Skin epidermis (tissue), 12 donors: ENCODE measurements around the gene TYW3.
"Not testable (repeated sequence)": the region's sequence is repeated elsewhere in the genome, so short reads cannot be mapped to it uniquely, and the experiment has no call there.

ENCODE experiments used
- H3K27ac ChIP-seq, 21 experiments: fragments of 200-600 bp; sonication (generic) in 11 of 21; one replicate each; pipeline ENCODE4 v1.5.0; 2020; ENCODE audit warnings: mild to moderate bottlenecking in 3 of 21, inconsistent platforms in 2 of 21, moderate library complexity in 2 of 21
- H3K4me3 ChIP-seq, 7 experiments: fragments of 200-600 bp; sonication (generic) in 2 of 7; one replicate each; pipeline ENCODE4 v1.5.0; 2020; ENCODE audit warnings: inconsistent platforms in 2 of 7, mild to moderate bottlenecking in 2 of 7, moderate library complexity in 1 of 7

Gene TYW3

DNA sequence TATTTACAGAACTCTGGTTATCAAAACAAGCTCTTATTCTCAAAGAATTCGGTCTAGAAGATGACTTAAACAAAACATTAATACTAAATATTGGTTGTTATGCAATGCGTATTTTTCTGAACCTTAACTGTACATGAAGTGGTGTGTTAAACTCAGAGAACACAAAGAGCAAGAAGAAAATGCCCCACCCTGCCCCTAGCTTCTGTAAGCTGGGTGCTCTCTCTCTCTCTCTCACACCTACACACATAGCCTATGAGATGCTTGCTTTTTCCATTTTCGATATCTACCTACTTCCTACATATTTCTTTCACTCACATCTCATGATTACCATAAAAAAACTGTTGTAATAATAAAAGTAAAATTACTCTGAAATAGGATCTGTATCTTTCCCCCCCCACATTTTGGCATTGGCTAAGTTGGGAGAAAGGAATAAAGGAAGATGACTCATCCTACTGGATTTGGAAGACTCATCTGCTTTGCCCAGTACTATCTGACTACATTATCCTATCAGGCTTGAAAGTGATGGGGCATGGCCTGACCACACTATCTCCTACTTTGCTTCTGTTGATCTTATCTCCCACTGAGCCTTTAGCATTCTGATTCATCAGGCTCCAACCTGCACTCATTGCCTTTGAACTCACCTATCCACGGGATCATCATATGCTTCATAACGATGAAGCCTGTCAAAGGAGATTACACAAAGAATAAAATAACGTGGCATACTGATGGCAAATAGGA is 3.0 kb upstream of the TYW3 start:
- no peak overlapping the region for H3K27ac ChIP-seq
- H3K4me3 ChIP-seq, result no peak overlapping the region

DNA sequence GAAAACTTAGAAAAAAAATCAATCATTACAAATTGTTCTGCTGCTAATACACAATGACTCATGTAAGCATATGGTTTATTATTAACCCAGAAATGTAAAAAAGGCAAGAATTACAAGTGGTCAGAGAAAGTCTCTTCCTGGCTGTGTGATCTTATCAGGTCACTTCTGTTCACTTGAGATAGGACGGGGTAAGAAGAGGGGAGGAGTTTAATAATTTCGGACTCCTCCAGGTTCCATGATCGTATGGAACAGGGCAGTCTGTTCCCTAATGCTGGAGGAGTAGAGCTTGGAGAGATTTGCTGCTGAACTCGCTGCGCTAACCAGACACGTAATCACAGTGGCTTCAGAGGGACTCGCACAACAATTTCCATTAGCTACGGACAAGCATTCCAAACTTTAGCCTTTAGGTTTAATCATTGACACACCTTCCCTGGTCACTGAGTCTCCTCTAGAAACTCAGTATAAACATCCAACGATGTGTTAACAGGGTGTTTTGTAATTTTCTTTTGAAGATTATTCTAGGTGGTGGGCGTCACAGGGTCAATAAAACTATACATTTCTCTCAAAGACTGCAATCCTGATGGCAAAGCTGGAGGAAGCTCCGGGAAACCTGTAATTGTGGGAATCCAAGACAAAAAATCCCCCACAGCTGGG is 1.4 kb upstream of the TYW3 start:
- Histone ChIP-seq H3K27ac (peak overlapping the region in 3 of 21 experiments; percentile 30 to 89 (median 82)), H3K4me3 (peak overlapping the region in 1 of 7 experiments; percentile 71)

DNA sequence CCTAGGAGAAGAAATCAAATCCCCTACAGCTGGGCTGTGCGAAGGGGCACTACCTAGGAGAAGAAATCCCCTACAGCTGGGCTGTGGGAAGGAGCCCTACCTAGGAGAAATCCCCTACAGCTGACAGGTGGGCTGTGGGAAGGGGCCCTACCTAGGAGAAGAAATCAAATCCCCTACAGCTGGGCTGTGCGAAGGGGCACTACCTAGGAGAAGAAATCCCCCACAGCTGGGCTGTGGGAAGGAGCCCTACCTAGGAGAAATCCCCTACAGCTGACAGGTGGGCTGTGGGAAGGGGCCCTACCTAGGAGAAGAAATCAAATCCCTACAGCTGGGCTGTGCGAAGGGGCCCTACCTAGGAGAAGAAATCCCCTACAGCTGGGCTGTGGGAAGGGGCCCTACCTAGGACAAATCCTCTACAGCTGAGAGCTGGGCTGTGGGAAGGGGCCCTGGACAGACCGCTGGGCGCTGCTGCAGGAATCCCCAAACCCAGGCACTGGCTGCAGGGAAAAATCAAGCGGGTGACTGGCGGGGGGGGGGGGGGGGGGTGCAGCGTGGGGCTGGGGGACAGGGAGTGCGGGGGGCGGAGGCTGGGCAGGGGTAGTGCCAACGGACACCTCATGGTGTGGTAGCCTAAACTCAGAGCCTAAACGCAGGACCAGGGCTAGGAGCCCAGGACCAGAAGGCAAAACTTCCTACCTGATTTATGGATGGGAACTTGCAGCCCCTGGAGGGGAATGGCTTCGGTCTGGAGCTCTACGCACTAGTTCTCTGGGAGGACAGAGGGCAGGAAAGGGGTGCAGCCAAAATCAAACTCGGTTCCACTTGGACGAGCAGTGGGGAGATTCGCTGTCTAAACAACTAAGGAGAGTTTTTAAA is 643 bp upstream of the TYW3 start:
- peak overlapping the region; percentile 55 to 89 (median 71) for H3K4me3 ChIP-seq
- peak overlapping the region in 18 of 21 experiments; percentile 49 to 93 (median 86) for H3K27ac ChIP-seq

DNA sequence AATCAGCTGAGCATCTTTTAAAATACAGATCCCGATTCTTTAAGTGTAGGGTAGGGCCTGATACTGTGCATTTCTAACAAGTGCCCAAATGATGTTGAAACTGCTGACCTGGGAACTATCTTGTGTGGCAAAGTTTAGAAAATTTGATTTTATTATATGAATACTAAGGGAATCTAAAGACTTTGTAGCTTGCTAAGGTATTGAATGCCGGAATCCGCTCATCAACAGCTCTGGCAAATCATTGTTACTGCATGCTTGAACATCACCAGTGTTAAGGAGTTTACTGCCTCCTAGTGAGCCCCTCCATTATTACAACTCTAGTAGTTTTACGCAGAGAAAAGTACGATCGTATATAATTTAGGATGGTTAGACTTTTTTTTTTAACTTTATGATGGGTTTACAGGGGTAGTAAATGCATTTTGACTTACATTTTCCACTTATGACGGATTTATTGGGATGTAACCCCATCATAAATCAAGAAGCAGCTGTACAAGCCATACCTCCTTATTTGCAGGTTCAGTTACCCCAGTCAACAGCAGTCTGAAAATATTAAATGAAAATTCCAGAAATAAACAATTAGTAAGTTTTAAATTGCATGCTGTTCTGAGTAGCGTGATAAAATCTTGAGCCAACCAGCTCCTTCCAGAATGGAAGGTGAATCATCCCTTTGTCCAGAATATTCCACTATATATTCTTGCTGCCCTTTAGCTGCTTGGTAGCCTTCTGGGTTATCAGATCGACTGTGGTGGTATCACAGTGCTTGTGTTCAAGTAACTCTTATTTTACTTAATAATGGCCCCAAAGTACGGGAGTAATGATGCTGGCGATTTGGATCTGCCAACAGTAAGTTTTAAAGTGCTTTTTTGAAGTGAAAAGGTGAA is 892 bp downstream of the TYW3 start:
- Histone ChIP-seq H3K4me3 (peak overlapping the region; percentile 55 to 89 (median 71)), H3K27ac (peak overlapping the region; percentile 36 to 93 (median 86))

DNA sequence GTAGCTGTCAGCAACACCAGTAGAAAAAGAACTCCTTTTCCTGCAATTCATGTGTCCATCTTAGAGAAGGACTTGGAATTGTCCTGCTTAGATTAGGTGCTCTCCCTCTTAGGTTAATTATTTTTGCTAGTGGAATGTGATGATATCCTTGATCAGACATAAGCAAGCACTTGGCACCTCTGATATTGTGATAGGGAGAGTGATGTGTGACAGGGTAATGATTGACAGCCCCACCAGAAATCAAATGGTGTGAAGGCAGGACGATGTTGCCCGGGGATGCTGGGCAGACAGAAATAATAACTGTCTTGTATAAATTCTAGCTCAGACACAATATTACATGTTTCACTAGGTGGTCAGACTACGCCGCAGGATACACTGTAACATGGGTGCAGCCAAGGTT is 4.4 kb downstream of the TYW3 start:
- Histone ChIP-seq H3K27ac (no peak overlapping the region), H3K4me3 (no peak overlapping the region)

DNA sequence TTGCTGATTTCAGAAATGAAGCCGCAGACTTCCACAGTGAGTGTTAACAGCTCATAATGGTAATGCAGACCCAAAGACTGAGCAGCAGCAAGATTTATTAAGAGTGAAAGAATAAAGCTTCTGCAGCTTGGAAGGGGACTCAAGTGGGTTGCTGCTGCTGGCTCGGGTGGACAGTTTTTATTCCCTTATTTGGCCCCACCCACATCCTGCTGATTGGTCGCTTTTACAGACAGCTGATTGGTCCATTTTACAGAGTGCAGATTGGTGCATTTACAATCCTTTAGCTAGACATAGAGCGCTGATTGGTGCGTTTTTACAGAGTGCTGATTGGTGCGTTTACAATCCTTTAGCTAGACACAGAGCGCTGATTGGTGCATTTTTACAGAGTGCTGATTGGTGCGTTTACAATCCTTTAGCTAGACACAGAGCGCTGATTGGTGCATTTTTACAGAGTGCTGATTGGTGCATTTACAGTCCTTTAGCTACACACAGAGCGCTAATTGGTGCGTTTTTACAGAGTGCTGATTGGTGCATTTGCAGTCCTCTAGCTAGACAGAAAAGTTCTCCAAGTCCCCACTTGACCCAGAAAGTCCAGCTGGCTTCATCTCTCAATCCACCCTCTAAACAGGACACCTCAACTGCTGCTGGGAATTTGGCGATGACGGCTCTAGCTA is 7.5 kb downstream of the TYW3 start:
- not testable (repeated sequence) for H3K4me3 ChIP-seq, H3K27ac ChIP-seq

DNA sequence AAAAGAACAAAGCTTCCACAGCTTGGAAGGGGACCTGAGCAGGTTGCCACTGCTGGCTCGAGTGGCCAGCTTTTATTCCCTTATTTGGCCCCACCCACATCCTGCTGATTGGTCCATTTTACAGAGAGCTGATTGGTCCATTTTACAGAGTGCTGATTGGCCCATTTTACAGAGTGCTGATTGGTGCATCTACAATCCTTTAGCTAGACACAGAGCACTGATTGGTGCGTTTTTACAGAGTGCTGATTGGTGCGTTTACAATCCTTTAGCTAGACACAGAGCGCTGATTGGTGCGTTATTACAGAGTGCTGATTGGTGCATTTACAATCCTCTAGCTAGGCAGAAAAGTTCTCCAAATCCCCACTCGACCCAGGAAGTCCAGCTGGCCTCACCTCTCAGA is 12.3 kb downstream of the TYW3 start:
- H3K27ac ChIP-seq, H3K4me3 ChIP-seq: not testable (repeated sequence)

DNA sequence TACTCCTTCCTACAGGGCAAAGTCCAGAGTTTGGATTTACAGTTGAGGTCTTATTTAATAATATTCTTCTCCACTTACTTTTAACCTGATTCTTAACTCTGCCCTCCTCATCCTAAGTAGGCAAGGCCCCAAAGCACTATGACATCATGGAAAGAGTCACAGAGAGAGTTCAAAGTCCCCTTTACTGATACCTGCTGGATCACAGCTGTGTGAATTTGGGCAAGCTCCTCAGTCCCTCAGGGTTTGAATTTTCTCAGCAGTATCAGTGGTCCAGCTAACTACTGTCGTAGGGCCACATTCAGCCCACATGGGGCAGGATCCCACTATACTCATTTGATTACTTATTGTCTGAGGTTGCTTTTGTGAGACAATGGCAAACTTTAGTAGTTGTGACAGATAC is 16.0 kb downstream of the TYW3 start:
- H3K4me3 ChIP-seq, result no peak overlapping the region
- H3K27ac ChIP-seq, result no peak overlapping the region

DNA sequence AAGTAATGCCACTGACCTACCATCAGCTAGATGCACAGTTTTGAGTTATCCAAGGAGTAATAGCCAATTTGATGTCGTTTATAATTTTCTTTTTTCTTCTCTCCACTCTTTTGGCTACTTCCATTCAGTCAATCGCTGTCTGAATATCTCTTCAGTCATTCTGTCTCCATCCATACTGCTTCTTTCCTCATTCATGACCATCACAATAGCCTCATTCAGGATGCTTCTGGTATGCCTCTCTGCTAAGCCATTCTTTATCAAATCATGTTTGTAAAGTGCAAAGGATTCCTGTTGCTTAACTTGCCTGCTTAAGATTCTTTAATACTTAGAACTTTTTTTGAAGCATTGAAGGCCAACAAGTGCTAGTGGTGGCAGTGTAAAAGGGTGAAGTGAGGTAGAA is 20.2 kb downstream of the TYW3 start:
- H3K27ac ChIP-seq, result no peak overlapping the region
- H3K4me3 ChIP-seq, result no peak overlapping the region

DNA sequence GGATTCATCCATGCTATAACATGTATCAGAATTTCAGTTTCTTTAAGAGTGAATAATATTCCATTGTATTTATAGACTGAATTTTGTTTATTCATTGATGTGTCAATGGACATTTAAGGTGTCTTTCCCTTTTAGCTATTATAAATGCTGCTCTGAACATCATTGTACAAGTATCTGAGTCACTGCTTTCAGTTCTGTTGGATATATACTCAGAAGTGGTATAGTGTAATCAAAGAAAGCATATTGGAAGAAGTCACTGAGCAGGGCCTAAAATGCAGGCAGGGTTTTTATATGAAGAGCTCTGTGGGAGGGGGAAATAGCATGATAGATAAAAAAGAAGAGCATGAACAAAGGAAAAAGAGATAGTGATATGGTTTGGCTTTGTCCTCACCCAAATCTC is 22.5 kb downstream of the TYW3 start:
- Histone ChIP-seq H3K27ac (no peak overlapping the region), H3K4me3 (no peak overlapping the region)

DNA sequence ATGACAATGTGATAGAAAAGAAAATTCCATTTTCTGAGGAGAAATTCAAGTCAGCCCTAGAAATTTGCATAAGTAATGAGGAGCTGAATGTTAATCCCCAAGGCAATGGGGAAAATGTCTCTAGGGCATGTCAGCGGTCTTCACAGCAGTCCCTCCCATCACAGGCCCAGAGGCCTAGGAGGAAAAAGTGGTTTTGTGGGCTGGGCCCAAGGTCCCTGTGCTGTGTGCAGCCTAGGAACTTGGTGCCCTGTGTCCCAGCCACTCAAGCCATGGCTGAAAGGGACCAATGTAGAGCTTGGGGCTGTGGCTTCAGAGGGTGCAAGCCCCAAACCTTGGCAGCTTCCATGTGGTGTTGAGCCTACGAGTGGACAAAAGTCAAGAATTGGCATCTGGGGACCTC is 23.7 kb downstream of the TYW3 start:
- not testable (repeated sequence) for H3K27ac ChIP-seq, H3K4me3 ChIP-seq

DNA sequence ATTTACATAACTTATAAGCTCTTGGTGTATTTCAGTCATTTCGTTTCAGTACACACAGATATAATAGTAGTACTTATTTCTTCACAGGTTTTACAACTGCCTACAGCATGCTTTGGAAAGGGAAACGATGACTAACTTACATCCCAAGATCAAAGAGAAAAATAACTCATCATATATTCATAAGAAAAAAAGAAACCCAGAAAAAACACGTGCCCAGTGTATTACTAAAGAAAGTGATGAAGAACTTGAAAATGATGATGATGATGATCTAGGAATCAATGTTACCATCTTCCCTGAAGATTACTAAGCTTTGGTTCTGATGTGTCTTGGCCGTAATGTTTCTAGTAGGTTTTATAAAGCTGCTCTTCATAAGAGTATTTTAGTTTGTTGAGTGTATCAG is 30.9 kb downstream of the TYW3 start:
- Histone ChIP-seq H3K27ac (no peak overlapping the region), H3K4me3 (no peak overlapping the region)

DNA sequence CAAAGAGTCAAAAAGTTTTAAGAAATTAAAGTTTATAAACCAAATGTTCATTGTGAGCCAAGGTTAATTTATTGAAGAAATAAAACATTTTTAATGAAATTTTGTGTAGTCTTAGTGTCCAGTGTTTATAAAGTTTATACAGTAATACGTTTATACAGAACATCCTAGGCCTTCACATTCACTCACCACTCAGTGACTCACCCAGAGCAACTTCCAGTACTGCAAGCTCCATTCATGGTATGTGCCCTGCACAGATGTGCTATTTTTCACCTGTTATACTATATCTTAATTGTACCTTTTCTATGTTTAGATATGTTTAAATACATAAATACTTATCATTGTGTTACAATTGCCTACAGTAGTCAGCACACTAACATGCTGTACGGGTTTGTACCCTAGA is 33.6 kb downstream of the TYW3 start:
- Histone ChIP-seq H3K27ac (no peak overlapping the region), H3K4me3 (no peak overlapping the region)

DNA sequence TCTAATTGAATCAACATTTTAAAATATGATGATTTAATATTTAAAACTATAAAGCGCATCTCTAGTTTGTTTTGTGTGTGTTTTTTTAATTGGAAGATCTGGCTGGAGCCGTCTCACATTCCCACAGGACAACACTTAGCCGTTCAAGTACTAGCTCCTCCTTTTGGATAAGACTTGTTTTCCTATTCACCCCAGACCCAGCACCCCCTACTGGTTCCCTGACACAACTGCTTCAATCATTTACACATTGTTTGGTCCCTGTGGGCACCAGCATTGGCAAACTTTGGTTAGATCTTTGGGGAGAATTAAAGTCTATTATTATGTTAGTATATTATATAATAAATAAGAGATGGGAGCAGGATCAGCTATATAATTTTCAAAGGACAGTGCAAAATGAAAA is 34.5 kb downstream of the TYW3 start:
- Histone ChIP-seq H3K27ac (no peak overlapping the region), H3K4me3 (no peak overlapping the region)

DNA sequence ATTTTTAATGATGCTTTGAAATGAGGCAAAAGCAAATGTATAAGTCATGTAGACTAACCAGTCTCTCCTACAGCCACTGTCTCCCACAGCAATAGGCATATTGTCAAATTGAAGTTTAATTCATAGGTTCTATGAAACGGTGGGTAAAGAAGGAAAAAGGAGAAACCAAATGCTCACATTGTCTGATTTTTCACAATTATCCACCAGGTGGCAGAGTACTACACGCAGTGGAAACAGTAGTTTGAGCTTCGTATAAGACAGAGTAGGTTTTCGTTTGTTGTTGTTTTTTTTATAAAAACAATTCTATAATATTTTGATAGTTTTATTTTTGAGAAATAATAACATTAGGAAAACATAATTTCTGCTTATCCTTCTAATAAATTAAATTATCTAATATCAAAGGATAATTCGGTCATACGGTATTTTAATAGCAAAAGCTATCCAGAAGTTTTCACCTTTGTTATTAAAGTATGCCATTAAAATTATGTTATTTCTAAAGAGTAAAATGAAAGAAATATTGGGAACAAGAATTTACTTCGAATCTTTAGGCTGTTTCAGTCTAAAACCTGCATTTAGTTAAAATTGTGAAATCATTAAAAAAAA is 39.1 kb downstream of the TYW3 start:
- Histone ChIP-seq H3K4me3 (no peak overlapping the region), H3K27ac (no peak overlapping the region)

DNA sequence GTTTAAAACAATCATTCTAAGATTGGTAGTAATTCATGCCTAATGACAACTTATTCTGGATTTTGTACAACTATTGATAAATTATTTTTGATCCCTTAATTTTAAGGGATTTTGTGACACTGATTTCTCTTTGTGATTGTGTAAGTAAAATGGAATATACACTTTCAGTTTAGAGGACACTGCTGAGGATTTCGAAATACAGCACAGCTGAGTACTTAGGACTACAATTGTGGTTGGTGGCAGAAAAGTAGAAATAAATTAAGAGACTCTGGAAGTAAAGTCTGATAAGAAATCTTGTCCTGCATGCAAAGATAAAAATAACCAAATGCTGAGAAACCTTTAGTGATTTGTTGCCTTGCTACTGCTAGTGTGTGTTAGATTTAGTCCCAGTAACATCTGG is 40.0 kb downstream of the TYW3 start:
- Histone ChIP-seq H3K27ac (no peak overlapping the region), H3K4me3 (no peak overlapping the region)

DNA sequence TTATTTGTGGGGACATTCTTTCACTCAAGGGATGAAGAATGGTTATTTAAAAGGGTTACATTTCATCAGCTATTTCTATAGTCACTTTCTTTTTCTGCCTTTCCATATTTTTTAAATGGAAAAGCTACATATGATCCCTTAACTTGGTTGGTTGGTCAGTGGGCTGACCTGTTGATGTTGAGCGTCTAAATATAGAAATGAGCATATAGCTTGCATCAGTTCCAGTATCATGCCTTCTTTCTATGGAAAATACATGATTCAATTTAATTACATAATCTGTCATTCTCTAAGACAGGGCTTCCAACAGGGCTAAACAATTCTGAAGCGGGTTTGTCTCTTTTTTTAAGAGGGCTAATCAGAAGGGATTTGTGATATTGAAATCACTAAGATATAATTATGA is 40.6 kb downstream of the TYW3 start:
- Histone ChIP-seq H3K4me3 (no peak overlapping the region), H3K27ac (no peak overlapping the region)

DNA sequence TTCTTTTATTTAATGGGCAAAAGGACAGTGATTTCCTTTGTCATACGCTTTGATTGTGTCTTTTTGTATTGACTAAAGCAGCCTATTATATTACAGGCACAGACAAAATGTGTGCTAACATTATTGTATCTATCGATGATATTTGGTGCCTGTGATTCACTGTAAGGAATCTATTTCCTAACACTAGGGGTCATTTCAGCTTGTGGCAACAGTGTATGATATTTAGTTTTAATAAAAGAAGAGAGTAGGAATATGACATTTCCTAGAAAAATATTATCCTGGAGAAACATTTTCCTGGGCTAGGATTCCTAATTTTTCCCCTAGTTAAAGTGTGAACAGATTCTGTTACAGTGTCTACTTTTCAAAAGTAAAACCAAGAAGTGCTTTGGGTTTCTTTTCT is 42.8 kb downstream of the TYW3 start:
- H3K4me3 ChIP-seq, result no peak overlapping the region
- no peak overlapping the region for H3K27ac ChIP-seq

DNA sequence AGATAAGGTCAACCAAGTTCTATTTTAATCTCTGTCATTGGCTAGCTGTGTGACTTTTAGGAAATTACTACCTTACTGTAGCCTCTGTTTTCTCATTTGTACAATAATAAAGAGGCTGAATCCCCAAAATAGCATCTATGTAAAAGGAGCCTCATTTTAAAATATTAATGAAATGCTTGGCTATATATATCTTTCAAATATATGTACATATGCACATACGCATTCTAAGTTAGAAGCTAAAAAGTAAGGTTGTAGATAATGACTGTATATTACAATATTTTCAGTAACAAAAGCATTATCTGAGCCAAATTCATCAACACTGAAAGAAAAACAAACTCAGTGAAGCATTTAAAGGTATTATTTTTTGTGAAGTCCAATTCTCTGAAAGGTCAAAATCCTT is 44.6 kb downstream of the TYW3 start:
- Histone ChIP-seq H3K27ac (no peak overlapping the region), H3K4me3 (no peak overlapping the region)
